IMR-90 (cell line): Measurements from ENCODE around the gene ZNF358. TPM values are rescaled to one million over a fixed set of nuclear protein-coding genes. Genes with fewer than 3 reads are reported as not detected.

Source experiments
- ATAC-seq: fragments of 200-7000 bp; cut with Tn5 transposase; 2 replicates; pipeline ENCODE4 v1.9.1; 2020; ENCODE audit warnings: low read depth, mild to moderate bottlenecking, moderate library complexity
- BruUV-seq: library from RNA; stranded (reverse); fragments of 400-500 nt; replicated peaks from 2 replicates; lab custom pipeline; 2021; lab: Mats Ljungman, UMichigan
- CTCF ChIA-PET: fragments of 300-600 bp; formaldehyde crosslinking; extraction: SDS; loops from one replicate; lab custom pipeline; 2021; ENCODE audit warnings: antibody characterized with exemption; lab: Yijun Ruan, JAX
- POLR2A ChIA-PET: fragments of 300-600 bp; sonication (Branson Sonifier 250); formaldehyde crosslinking; loops from one replicate; lab custom pipeline; 2022; ENCODE audit warnings: antibody characterized with exemption; ENCODE audit not compliant: unreplicated experiment; lab: Charles Lee
- DNase-seq: peaks from one replicate; pipeline ENCODE4 v3.0.0; 2013
- H2AFZ ChIP-seq: replicated peaks from 2 replicates; pipeline ENCODE3; 2013; ENCODE audit warnings: low read length, mild to moderate bottlenecking; ENCODE audit not compliant: poor library complexity
- H2AK5ac ChIP-seq: 2 replicates; pipeline ENCODE4 v1.6.1; 2013; ENCODE audit warnings: low read depth, low read length, inconsistent platforms
- H2AK9ac ChIP-seq: replicated peaks from 2 replicates; pipeline ENCODE3; 2013; ENCODE audit warnings: mild to moderate bottlenecking, low read depth, low read length, moderate library complexity; ENCODE audit not compliant: poor library complexity
- H2BK120ac ChIP-seq: 2 replicates; pipeline ENCODE4 v1.6.1; 2013; ENCODE audit warnings: low read depth, low read length, inconsistent platforms
- H2BK15ac ChIP-seq: 3 replicates; pipeline ENCODE4 v1.6.1; 2013; ENCODE audit warnings: low read depth, low read length, inconsistent platforms
- H2BK20ac ChIP-seq: 2 replicates; pipeline ENCODE4 v1.6.1; 2013; ENCODE audit warnings: low read depth, mild to moderate bottlenecking, inconsistent platforms, low read length, moderate library complexity
- H2BK5ac ChIP-seq: 2 replicates; pipeline ENCODE4 v1.6.1; 2013; ENCODE audit warnings: mild to moderate bottlenecking, low read depth, low read length, inconsistent platforms; ENCODE audit not compliant: poor library complexity, severe bottlenecking
- H3K14ac ChIP-seq: replicated peaks from 2 replicates; pipeline ENCODE4 v1.6.1; 2013; ENCODE audit warnings: low read depth, low read length, inconsistent platforms
- H3K18ac ChIP-seq: 2 replicates; pipeline ENCODE4 v1.6.1; 2013; ENCODE audit warnings: low read depth, low read length, control low read depth
- H3K23ac ChIP-seq: 2 replicates; pipeline ENCODE4 v1.6.1; 2013; ENCODE audit warnings: low read depth, low read length, inconsistent platforms
- H3K27ac ChIP-seq: 2 replicates; pipeline ENCODE4 v1.5.1; 2013; ENCODE audit warnings: mild to moderate bottlenecking, control low read depth, low read length; ENCODE audit not compliant: insufficient read depth
- H3K27me3 ChIP-seq: 2 replicates; pipeline ENCODE4 v1.6.1; 2013; ENCODE audit warnings: low read length; ENCODE audit not compliant: control insufficient read depth, insufficient read depth
- H3K36me3 ChIP-seq: 2 replicates; pipeline ENCODE4 v1.6.1; 2013; ENCODE audit warnings: low read length, mixed read lengths; ENCODE audit not compliant: control insufficient read depth, insufficient read depth
- H3K4ac ChIP-seq: 2 replicates; pipeline ENCODE4 v1.6.1; 2013; ENCODE audit warnings: low read depth, low read length, inconsistent platforms
- H3K4me1 ChIP-seq: 2 replicates; pipeline ENCODE4 v1.6.1; 2013; ENCODE audit warnings: low read length, mixed read lengths; ENCODE audit not compliant: control insufficient read depth, insufficient read depth
- H3K4me2 ChIP-seq: 2 replicates; pipeline ENCODE4 v1.6.1; 2013; ENCODE audit warnings: low read depth, mild to moderate bottlenecking, control low read depth, low read length, moderate library complexity
- H3K4me3 ChIP-seq: 2 replicates; pipeline ENCODE4 v1.5.1; 2013; ENCODE audit warnings: low read depth, mild to moderate bottlenecking, control low read depth, low read length, moderate library complexity; ENCODE audit not compliant: insufficient read depth
- H3K56ac ChIP-seq: 2 replicates; pipeline ENCODE4 v1.6.1; 2013; ENCODE audit warnings: low read length, inconsistent platforms; ENCODE audit not compliant: insufficient read depth; ENCODE audit errors: extremely low read depth
- H3K79me1 ChIP-seq, 2 experiments: 2 replicates each; pipeline ENCODE4 v1.6.1; 2013; ENCODE audit warnings: low read length in 2 of 2, inconsistent platforms in 1 of 2, low read depth in 1 of 2
- H3K9ac ChIP-seq: 2 replicates; pipeline ENCODE4 v1.6.1; 2013; ENCODE audit warnings: low read depth, low read length, control low read depth
- H3K9me1 ChIP-seq: 2 replicates; pipeline ENCODE4 v1.6.1; 2013; ENCODE audit warnings: low read length, inconsistent platforms; ENCODE audit not compliant: insufficient read depth
- H3K9me3 ChIP-seq: 2 replicates; pipeline ENCODE4 v1.6.1; 2013; ENCODE audit warnings: low read length; ENCODE audit not compliant: control insufficient read depth, insufficient read depth
- H4K20me1 ChIP-seq: 2 replicates; pipeline ENCODE4 v1.6.1; 2013; ENCODE audit warnings: low read length, inconsistent platforms; ENCODE audit not compliant: insufficient read depth
- H4K5ac ChIP-seq: 2 replicates; pipeline ENCODE4 v1.6.1; 2013; ENCODE audit warnings: mild to moderate bottlenecking, low read depth, low read length, control low read depth
- H4K8ac ChIP-seq, 2 experiments: 2 replicates each; pipeline ENCODE4 v1.6.1; 2013; ENCODE audit warnings: low read depth in 2 of 2, low read length in 2 of 2, control low read depth in 1 of 2, inconsistent platforms in 1 of 2
- H4K91ac ChIP-seq: 2 replicates; pipeline ENCODE4 v1.6.1; 2013; ENCODE audit warnings: low read depth, low read length, inconsistent platforms; ENCODE audit not compliant: insufficient read depth
- BHLHE40 ChIP-seq: fragments of 150-350 bp; IDR thresholded peaks from 2 replicates; pipeline ENCODE4 v1.6.1; 2016; ENCODE audit warnings: mild to moderate bottlenecking, low read depth, low read length
- CEBPB ChIP-seq: IDR thresholded peaks from 2 replicates; pipeline ENCODE4 v1.6.1; 2012; ENCODE audit warnings: low read depth, low read length, improper control_type of control experiment
- CHD1 ChIP-seq: IDR thresholded peaks from 2 replicates; pipeline ENCODE4 v1.6.1; 2012; ENCODE audit warnings: low read depth, low read length, improper control_type of control experiment
- CTCF ChIP-seq: conservative IDR thresholded peaks from 2 replicates; pipeline ENCODE4 v1.5.1; 2012; ENCODE audit warnings: mild to moderate bottlenecking, low read depth, low read length, improper control_type of control experiment
- FOS ChIP-seq: fragments of 150-350 bp; IDR thresholded peaks from 2 replicates; pipeline ENCODE4 v1.6.1; 2016; ENCODE audit warnings: low read depth, low read length
- MAFK ChIP-seq: IDR thresholded peaks from 2 replicates; pipeline ENCODE4 v1.6.1; 2012; ENCODE audit warnings: low read depth, low read length, improper control_type of control experiment
- POLR2A ChIP-seq: IDR thresholded peaks from 2 replicates; pipeline ENCODE4 v1.6.1; 2012; ENCODE audit warnings: mild to moderate bottlenecking, low read depth, low read length
- SMC3 ChIP-seq: fragments of 150-350 bp; IDR thresholded peaks from 2 replicates; pipeline ENCODE4 v1.6.1; 2016; ENCODE audit warnings: low read depth, mild to moderate bottlenecking, antibody characterized with exemption, low read length, moderate library complexity
- WGBS, 2 experiments: methylation state at CpG; one replicate each; pipeline versions ENCODE4 v1.1.5 to v1.1.7; 2013; ENCODE audit warnings: missing lambda C conversion rate in 2 of 2; ENCODE audit not compliant: insufficient read length in 1 of 2; ENCODE audit errors: extremely low coverage in 2 of 2; 5-methylcytosine and 5-hydroxymethylcytosine counted together
- dilution Hi-C: fragments of 300-500 bp; cut with HindIII; formaldehyde crosslinking; loops from one replicate; pipeline ENCODE4 v1.14.3; 2018; ENCODE audit warnings: low sequenced_read_pairs; ENCODE audit not compliant: unreplicated experiment
- in situ Hi-C: fragments of 300-500 bp; cut with MboI; formaldehyde crosslinking; loops from 3 replicates; pipeline ENCODE4 v1.14.3; 2019; ENCODE audit warnings: low sequenced_read_pairs, inconsistent platforms, mixed read lengths
- intact Hi-C: fragments of 100-400 bp; cut with micrococcal nuclease; formaldehyde crosslinking; loops from 2 replicates; pipeline ENCODE4 v1.10.0; 2022
- polyA plus RNA-seq, 3 experiments: library from polyadenylated mRNA; depleted of rRNA; stranded (reverse); fragments of >200 nt; gene quantifications; 2 replicates each; pipeline ENCODE4 v1.2.3, GENCODE V29; 2012; ENCODE audit warnings: low replicate concordance in 1 of 3
- total RNA-seq: library from RNA; depleted of rRNA; stranded (reverse); fragments of >200 nt; gene quantifications from 2 replicates; pipeline ENCODE4 v1.2.3, GENCODE V29; 2012
- TF ChIP-seq, protein P1 (sequence below): fragments of 150-350 bp; IDR thresholded peaks from 2 replicates; pipeline ENCODE4 v1.6.1; 2016; ENCODE audit warnings: low read depth, mild to moderate bottlenecking, low read length, moderate library complexity, borderline replicate concordance
- TF ChIP-seq, protein P2 (sequence below): fragments of 150-350 bp; IDR thresholded peaks from 2 replicates; pipeline ENCODE4 v1.6.1; 2017; ENCODE audit warnings: mild to moderate bottlenecking, antibody characterized with exemption, low read length, low read depth

The ZNF358 gene
- total and polyA plus RNA-seq, 2 of the 4 experiments (the other 2 are of a cell fraction) = 5.4 to 30.7 TPM

DNA sequence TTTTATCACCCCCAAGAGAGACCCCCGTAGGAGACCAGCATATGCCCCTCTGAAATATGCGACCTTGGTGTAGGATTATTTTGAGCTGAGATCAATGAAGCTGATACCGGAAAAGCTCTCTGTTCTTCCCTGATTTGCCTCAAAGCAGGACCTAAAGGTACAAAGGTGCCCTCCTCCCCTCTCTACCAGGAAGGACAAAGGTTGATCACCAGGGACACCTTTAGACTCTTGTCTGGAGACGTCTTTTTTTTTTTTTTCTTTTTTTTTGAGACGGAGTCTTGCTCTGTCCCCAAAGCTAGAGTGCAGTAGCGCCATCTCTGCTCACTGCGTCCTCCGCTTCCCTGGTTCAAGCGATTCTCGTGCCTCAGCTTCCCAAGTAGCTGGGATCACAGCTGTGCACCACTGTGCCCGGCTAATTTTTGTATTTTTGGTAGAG, 26.3 kb upstream of the ZNF358 start:
- Histone ChIP-seq H3K14ac (no peak overlapping the region), H3K4me3 (no peak overlapping the region), H3K56ac (no peak overlapping the region), H3K79me1 (no peaks in the 10 kb centered on the region), H3K4me1 (peaks cover 3% of the 10 kb centered on the region; the same call in 1 of the 2 replicates), H3K27ac (no peak overlapping the region), H3K23ac (no peak overlapping the region), H3K18ac (no peak overlapping the region), H3K36me3 (no peaks in the 10 kb centered on the region), H2BK5ac (no peak overlapping the region), H4K8ac (peak overlapping the region; percentile 99 to 100), H3K27me3 (no peaks in the 10 kb centered on the region), H4K5ac (peak overlapping the region; percentile 99), H2AK5ac (peak overlapping the region; percentile 85; the same call in 1 of the 2 replicates), H3K4me2 (no peak overlapping the region), H2AFZ (peak overlapping the region; percentile 93), H2BK15ac (peak overlapping the region; percentile 7; the same call in 1 of the 3 replicates), H3K9ac (no peak overlapping the region), H3K9me1 (peaks cover 4% of the 10 kb centered on the region; the same call in 1 of the 2 replicates), H3K4ac (peak overlapping the region; percentile 84; the same call in 1 of the 2 replicates), H3K9me3 (no peaks in the 10 kb centered on the region), H2BK120ac (no peak overlapping the region), H2AK9ac (peak overlapping the region; percentile 2), H4K20me1 (no peaks in the 10 kb centered on the region), H2BK20ac (no peak overlapping the region), H4K91ac (no peak overlapping the region)
- intact Hi-C loops = no loop called here
- no TSS peak for BruUV-seq
- dilution Hi-C loops = no loop called here
- ChIA-PET CTCF (interaction anchor here (0.7 kb wide), 1 partner anchor 201 kb away, joined by 3 read pairs; no protein-coding TSS in a partner anchor), POLR2A (interaction anchor here (0.6 kb wide), 2 partner anchors 26 to 106 kb away, joined by 4 to 9 read pairs; partner anchors contain the start of gene ZNF358)
- WGBS, 2 experiments = 100% methylated on average over 1 of the region's 11 CpGs; no CpG with 5 or more reads in 1 of the 2 experiments
- in situ Hi-C loops = no loop called here
- TF ChIP-seq, protein P1, sequence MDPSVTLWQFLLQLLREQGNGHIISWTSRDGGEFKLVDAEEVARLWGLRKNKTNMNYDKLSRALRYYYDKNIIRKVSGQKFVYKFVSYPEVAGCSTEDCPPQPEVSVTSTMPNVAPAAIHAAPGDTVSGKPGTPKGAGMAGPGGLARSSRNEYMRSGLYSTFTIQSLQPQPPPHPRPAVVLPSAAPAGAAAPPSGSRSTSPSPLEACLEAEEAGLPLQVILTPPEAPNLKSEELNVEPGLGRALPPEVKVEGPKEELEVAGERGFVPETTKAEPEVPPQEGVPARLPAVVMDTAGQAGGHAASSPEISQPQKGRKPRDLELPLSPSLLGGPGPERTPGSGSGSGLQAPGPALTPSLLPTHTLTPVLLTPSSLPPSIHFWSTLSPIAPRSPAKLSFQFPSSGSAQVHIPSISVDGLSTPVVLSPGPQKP = no peak
- TF ChIP-seq CTCF (no peak), POLR2A (no peak), FOS (no peak), MAFK (no peak), CHD1 (no peak), BHLHE40 (no peak), SMC3 (no peak), CEBPB (no peak)
- TF ChIP-seq, protein P2, sequence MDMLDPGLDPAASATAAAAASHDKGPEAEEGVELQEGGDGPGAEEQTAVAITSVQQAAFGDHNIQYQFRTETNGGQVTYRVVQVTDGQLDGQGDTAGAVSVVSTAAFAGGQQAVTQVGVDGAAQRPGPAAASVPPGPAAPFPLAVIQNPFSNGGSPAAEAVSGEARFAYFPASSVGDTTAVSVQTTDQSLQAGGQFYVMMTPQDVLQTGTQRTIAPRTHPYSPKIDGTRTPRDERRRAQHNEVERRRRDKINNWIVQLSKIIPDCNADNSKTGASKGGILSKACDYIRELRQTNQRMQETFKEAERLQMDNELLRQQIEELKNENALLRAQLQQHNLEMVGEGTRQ = no peak
- DNase-seq (no peak), ATAC-seq (no peak)
